Cerebellar nuclear complex (tissue), 1 donor: ENCODE data around the gene ABCF3.

Experiments used
- DNase-seq, 2 experiments: peaks; one replicate each; lab custom pipeline; 2025; lab: John Stamatoyannopoulos, UW

The ABCF3 gene

GRCh38 chr3:184168363-184169120, 17.5 kb upstream of the ABCF3 start:
- no peak for DNase-seq

DNA sequence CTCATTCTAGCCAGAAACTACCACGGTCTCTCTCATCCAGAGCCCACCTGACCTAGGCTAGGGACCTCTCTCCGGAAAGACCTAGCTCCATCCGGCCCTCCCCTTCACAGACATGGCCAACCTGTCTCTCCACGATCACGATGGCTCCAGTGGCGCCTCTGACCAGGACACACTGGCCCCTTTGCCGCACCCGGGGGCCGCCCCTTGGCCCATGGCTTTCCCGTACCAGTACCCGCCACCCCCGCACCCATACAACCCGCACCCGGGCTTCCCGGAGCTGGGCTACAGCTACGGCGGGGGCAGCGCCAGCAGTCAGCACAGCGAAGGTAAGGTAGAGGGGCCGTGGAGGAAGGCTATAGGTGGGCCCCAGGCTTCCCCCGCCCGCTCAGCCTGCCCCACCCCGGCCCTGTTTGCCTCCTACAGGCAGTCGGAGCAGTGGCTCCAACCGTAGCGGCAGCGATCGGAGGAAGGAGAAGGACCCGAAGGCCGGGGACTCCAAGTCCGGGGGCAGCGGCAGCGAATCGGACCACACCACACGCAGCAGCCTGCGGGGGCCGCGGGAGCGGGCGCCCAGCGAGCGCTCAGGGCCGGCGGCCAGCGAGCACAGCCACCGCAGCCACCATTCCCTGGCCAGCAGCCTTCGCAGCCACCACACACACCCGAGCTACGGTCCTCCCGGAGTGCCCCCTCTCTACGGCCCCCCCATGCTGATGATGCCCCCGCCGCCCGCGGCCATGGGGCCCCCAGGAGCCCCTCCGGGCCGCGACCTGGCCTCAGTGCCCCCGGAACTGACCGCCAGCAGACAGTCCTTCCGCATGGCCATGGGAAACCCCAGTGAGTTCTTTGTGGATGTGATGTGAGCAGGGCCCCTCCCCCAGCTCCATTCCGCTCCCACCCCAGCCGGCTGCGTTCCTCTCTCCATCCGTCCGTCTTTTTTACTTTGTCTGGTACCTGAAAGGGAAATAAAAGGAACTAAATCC, 15.8 kb upstream of the ABCF3 start:
- no peak for DNase-seq

DNA sequence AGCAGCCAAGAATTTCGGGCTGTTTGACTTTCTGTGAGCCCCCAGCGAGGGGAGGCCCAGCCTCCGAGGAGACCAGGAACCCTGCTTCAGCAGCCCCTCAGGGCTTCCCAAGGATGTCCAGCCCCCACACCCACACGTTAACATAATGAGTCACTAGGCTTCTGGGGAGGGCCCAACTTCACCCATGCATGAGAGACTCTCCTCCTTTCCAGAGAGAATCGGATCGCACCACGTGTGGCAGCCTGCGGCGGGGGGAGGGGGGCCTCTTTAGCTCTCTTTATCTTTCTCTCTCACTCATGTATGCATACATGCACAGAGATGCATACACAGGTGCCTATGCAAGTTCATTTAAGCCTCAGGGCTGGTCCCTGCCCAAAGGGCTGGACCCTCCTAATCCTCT, 14.4 kb upstream of the ABCF3 start:
- no peak for DNase-seq

GRCh38 chr3:184172681-184173373, 13.2 kb upstream of the ABCF3 start:
- DNase-seq = no peak

DNA sequence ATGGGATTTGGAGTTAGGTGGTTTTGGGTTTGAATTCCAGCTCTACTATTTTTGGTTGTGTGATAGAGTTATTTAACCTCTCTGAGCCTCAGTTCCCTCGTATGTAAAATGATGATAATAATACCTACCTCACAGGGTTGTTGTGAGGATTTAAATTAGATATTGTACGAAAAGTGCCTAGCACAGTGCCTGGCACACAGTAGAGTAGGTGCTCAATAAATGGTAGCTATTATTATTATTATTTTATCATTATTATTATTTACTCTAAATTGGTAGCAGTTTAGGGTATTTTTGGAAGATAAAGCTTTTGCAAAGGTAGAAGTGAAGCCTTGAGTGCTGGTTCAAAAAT, 12.7 kb upstream of the ABCF3 start:
- no peak for DNase-seq

DNA sequence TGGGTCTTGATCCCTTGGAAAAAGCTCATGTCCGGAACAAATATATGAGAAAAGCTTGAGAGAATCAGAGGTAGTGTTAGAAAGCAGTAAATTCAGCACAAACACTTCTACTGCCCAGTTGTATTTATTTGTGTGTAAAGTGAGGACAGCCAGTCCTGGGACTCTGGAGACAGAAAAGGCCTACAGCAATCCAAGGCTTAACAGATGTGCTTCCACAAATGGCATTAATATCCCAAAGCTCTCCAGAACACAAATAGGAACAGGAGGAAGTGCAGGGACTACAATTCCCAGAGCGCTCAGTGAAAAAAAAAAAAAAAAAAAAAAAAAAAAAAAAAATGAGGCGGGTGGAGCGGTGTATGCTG, 11.7 kb upstream of the ABCF3 start:
- no peak for DNase-seq

DNA sequence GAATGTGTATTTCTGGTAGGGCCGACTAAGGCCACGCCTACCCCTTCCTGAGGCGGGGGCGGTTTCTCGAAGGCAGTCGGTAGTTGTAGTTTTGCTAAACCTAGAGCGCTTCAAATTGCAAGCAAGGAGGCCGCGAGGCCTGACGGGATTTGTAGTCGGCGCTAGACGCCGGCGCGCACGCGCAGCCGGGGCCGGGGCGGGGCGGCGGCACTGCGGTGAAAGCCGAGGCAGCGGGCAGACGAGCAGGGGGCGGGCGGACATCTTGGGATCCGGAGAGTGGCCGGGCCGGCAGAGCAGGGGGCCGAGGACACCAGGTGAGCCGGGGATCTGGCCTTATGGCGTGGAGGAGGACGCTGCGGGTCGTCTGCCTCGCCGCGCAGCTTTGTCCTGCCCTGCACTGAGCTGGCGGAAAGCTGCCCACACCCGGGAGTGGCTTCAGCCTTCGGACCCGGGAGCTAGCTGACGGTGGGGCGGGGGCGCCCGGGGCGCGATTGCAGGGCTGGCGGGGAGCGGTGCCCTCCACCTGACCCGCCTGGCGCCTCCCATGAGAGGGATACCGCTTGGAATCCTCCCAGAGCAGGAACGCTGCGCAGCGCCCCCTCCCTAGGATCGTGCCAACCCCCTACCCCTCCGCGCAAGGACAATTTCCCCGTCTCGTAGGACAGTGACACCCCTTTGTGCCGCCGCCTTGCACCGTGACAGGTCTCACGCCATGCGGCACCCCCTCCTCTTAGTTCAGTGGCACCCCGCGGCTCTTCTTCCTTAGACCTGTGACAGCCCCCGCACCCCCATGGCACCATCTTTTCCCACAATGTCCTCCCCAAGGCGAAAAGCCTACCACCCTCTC, 11.1 kb upstream of the ABCF3 start, which contains the start of gene AP2M1:
Gene AP2M1, plus strand, starts transcription at position 210 of the 847 bp plus-strand sequence. CDS start 2,139 bp downstream, outside the sequence.
- DNase-seq = peak; percentile 93 to 98

DNA sequence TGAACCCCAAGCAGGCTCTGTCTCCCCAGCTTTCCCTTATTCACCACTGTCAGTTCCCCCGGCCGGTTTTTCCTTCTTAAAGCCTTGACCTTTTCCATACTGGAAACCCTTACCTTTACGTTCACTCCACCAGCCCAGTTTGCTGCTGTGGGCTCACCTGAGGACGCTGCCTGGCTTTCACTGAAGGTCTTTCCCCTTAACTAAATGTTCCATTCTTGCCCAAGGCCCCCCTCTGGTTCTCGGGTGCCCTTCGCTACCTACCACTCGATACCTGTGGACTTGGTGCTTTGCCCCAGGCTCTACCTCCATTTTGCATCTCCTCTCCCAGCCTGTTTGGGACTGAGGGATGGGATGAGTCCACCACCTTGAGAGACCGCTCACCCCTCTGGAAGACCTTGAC, 10.5 kb upstream of the ABCF3 start:
- DNase-seq = no peak

DNA sequence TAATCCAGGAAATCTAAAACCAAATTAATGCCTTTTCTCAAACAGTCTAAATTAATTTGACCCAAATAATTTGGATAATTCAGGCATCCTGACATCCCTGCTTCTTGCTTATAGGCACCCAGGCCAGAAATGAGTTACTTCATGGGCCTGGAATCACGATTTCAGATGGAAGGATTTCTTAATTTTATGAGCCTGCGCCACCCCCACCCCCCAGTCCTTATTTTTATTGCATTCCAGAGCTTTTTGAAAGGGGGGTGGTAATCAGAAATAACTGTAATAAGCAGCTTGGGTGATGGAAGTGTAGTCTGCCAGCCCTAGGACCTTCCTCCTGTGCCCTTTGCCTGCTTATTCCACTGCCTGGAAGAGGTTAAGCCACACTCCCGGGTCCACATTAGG, 10.0 kb upstream of the ABCF3 start:
- no peak for DNase-seq

DNA sequence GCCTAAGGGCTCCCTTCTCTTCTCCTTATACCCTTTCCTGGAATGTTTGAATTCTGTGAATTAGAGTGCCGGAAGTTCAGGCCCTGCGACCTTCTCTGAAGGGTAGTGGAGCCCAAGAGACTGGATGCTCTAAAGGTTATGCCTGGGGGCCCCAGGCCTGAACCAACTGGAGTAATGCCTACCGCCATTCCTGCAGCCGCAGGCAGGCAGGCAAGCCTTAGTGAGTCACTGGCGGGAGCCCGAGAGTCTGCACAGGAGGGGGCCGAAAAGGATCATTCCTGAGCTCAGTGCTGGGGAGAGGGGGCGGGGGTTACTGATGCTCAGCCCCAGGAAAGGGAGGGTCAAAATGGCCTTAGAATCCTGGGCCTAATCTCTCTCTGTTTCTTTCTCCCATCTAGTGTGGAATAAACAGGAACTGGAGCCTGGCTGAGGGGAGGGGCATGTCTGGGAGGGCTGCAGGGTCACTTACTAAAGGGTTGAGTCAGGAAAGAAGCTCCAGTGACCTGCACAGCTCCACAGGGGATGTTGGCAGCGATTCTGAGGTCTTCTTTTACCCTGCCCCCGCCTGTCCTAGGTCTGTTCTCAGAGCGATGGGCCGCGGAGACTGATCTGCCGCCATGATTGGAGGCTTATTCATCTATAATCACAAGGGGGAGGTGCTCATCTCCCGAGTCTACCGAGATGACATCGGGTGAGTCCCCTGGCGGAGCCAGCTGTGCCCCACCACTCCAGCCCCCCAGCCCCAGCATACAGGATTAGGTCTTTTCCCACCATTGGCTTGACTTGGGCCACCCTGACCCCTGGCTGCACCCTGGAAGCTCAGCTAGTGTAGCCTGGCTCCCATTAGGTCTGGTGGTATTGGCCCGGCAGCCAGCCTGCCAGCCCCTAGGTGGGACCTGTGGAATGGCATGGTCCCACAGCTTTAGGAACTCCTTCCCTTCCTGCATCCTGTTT, 9.3 kb upstream of the ABCF3 start:
- peak in 1 of 2 experiments; percentile 8 for DNase-seq

DNA sequence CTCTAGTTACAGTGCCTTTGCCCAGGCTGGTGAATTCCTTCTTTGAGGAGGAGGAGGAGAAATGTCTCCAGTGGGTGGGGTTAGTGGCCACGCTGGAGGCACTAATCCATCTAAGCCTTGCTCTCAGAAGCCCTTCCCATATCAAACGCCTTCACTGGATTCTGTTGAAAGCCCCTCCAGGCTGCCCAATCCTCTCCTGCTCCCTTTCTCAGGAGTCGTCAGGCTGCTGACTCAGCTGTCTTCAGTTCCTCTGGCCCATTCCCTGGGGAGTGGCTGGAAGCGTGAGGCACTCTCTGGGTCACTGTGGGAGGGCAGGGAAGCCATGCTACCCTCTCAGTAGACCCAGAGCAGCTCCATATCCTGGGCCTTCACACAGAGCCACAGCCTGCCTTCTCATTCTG, 8.7 kb upstream of the ABCF3 start:
- no peak for DNase-seq

DNA sequence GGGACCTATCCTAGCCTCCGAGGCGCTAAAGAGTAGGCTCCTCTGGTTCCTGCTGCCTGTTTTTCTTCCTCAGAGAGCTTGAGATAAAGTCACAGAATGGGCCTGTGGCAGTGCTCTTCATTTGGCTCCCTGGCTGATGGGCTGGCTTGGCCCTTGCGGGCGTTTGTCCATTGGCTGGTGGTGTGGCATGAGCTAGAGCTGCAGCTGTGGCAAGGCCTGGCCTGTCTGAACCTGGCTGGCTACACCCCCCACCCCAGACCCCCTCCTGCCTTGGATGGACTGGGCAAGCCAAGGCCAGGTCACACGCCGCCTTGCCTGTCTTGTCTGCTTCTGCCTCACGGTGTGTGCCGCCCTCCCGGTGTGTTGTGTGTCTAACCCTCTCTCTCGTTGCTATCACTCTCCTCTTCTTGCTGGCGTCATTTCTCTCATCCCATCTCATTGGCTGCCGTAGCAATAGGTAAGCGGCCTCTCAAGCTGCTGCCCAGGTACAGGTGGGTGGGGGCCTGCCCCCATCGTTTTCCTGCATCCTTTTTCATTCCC, 8.2 kb upstream of the ABCF3 start:
- DNase-seq = no peak

DNA sequence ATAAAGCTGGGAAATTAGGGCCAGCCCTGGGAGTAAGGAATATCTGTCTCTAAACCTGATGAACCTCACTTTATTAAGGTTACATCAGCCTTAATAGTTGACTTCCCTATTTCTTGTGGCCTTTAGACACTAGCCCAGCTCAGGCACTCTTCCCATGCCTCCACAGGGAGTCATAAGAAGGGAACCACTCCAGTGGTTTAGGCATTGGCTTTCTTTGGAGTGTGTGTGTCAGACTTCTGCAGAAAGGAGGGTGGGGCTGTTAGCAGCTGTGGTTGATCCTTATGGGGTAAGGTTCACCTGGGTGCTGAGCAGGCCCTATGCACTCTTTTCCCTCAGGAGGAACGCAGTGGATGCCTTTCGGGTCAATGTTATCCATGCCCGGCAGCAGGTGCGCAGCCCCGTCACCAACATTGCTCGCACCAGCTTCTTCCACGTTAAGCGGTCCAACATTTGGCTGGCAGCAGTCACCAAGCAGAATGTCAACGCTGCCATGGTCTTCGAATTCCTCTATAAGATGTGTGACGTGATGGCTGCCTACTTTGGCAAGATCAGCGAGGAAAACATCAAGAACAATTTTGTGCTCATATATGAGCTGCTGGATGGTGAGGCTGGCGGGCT, 7.4 kb upstream of the ABCF3 start:
- no peak for DNase-seq

GRCh38 chr3:184180165-184180564, 5.8 kb upstream of the ABCF3 start:
- DNase-seq = no peak

GRCh38 chr3:184181596-184181995, 4.4 kb upstream of the ABCF3 start:
- DNase-seq = no peak

DNA sequence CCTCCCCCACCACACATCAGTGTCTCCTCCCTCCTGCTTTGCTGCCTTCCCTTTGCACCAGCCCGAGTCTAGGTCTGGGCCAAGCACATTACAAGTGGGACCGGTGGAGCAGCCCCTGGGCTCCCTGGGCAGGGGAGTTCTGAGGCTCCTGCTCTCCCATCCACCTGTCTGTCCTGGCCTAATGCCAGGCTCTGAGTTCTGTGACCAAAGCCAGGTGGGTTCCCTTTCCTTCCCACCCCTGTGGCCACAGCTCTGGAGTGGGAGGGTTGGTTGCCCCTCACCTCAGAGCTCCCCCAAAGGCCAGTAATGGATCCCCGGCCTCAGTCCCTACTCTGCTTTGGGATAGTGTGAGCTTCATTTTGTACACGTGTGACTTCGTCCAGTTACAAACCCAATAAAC, 2.3 kb upstream of the ABCF3 start:
- no peak for DNase-seq

- DNase-seq = no peak
Observed at GRCh38 chr3:184184546-184185230, 1.3 kb upstream of the ABCF3 start.

DNA sequence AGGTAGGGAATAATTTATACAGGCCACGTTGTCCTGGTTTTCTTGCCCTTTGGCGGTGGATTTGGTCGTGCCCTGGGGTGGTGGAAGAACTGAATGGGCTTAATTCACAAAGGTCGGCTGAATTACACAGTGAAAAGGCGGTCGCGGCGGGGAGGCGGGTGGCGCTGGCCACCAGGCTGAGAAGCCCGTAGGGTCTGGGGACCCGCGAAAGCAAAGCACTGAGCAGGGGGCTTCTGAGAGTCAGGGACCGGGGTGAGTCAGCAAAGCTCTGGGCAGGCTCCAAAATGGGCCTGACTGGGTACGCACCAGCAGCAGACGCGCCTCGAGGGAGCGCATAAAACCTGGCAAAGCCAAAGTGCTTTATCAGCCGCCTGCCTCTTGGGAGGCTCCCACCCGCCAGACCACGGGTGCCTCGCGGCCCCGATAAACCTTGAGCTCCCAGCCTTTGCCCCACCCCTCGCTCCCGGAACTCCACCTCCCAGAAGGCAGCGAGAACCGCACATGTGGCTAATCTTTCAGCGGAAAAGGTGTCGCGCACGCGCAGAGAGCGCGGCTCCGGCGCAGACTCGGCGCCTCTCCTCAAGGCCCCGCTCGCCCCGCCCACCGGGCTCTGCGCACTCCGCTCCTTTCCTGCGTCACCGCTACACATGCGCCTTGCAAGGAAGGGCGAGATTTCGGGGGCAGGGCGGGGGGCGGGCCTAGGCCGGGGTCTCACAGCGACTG, 377 bp upstream of the ABCF3 start:
- DNase-seq = peak; percentile 83 to 94

GRCh38 chr3:184186902-184187207, 856 bp downstream of the ABCF3 start:
- DNase-seq = no peak
